ENCODE results near the gene RDX.

Gene RDX

DNA sequence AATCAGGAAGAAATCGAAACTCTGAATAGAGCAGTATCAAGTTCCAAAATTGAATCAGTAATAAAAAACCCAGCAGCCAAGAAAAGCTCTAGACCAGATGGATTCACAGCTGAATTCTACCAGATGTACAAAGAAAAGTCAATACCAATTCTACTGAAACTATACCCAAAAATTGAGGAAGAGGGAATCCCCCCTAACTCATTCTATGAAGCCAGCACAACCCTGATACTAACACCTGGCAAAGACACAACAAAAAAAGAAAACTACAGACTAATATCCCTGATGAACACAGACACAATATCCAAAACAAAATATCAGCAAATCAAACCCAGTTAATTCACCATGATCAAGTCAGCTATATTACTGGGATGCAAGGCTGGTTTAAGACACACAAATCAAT is 105.5 kb downstream of the RDX start:
- H3K4me3 ChIP-seq (ENCODE audit: low read depth, low read length), result no peak overlapping the region
- TF ChIP-seq, protein P1, sequence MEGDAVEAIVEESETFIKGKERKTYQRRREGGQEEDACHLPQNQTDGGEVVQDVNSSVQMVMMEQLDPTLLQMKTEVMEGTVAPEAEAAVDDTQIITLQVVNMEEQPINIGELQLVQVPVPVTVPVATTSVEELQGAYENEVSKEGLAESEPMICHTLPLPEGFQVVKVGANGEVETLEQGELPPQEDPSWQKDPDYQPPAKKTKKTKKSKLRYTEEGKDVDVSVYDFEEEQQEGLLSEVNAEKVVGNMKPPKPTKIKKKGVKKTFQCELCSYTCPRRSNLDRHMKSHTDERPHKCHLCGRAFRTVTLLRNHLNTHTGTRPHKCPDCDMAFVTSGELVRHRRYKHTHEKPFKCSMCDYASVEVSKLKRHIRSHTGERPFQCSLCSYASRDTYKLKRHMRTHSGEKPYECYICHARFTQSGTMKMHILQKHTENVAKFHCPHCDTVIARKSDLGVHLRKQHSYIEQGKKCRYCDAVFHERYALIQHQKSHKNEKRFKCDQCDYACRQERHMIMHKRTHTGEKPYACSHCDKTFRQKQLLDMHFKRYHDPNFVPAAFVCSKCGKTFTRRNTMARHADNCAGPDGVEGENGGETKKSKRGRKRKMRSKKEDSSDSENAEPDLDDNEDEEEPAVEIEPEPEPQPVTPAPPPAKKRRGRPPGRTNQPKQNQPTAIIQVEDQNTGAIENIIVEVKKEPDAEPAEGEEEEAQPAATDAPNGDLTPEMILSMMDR (IDR thresholded peaks at IDR 0.05; ENCODE audit: low read depth, low read length), result no peak

DNA sequence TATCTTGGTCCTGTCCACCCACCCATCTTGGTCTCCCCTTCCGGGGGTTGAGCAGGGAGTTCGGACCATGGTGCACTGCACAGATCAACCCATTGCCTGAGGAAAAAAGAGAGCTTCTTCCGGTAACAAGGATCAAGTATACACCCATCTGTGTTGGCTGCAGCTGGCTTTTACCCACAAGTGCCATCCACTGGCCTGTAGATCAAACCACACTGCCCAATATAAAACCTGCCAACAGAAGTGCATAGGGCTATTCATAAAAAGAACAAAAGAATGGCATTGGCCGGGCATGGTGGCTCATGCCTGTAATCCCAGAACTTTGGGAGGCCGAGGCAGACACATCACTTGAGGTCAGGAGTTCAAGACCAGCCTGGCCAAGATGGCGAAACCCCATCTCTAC is 108.7 kb downstream of the RDX start:
- H3K4me3 ChIP-seq (ENCODE audit: low read depth, low read length), result no peak overlapping the region
- TF ChIP-seq, protein P1 (IDR thresholded peaks at IDR 0.05; ENCODE audit: low read depth, low read length), result no peak

DNA sequence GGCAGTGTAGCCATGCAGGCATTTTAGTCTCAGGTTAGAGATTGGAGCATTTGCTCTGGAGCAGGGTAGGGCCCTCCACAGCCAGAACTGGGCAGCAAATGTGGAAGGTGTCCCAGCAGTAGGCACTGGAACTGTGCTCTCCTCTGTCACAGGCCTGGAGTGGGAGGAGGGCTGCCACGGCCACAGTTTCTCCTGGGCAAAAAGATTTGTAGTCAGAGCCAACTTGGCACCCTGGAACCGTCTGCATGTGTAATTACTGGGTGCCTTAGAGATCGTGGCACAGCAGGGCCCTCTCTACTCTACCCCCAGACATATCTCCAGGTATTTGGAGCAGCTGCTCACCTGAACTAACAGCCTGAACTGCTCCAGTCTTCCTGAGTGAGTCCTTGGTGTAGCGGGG is 109.5 kb downstream of the RDX start:
- no peak overlapping the region for H3K4me3 ChIP-seq (ENCODE audit: low read depth, low read length)
- TF ChIP-seq, protein P1 (IDR thresholded peaks at IDR 0.05; ENCODE audit: low read depth, low read length), result no peak

DNA sequence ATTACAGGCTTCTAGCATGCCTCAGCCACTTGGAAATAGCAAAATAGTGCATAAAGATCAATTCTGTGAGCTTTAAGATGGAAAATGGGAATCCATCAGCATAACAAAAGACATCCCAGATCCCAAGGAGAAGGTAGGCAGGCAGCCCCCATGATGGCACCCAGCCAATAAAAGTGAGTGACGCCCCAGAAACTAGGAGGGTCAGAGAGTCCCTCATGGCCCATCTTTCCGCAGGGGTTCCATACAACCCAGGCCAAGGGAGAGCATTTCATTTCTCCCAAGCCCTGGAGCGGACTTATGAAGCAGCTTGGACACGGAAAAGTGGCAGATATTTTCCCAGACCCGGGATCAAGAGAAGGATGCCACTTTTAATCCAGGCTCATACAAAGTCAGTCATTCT is 110.0 kb downstream of the RDX start:
- H3K4me3 ChIP-seq (ENCODE audit: low read depth, low read length), result no peak overlapping the region
- TF ChIP-seq, protein P1 (IDR thresholded peaks at IDR 0.05; ENCODE audit: low read depth, low read length), result no peak

DNA sequence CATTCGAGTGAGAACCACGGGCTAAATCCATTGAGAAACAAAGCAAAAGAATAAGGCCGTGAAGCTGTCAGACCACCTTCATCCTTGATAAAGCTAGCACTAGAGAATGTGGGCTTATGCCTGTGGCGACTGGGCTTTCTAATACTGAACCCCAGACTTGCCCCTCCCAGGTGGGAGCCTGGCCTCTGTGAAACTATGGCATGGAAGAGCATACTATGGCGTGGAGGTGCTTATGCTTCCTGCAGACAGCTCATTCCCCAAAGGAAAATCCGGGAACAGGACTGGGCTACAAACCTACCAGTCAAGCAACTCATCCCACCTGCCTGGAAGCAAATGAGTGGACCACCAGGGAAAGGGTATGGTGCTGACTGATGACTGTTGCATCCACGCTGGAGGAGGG is 110.8 kb downstream of the RDX start:
- no peak overlapping the region for H3K4me3 ChIP-seq (ENCODE audit: low read depth, low read length)
- TF ChIP-seq, protein P1 (IDR thresholded peaks at IDR 0.05; ENCODE audit: low read depth, low read length), result no peak

DNA sequence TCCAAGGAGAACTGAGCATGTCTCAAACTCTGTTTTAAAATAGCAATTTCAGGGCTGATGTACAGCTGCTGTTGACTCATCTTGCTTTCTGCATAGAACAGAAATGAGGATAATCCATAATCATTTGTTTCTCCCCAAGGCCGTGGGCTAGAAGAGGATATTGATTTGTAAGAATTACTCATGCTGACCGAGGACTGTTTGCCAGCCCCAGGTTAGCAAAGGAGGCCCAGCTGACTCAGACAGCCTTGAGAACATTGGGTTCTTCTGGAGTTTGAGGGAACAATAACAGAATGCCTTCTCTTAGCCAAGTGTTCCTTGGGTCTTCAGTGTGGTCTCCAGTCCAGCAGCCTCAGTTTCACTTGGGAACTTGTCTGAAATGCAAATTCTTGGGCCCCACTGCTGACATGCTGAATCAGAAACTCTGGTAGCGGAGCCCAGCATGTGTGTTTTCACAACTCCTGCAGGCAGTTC is 111.3 kb downstream of the RDX start:
- TF ChIP-seq, protein P1 (IDR thresholded peaks at IDR 0.05; ENCODE audit: low read depth, low read length), result no peak
- no peak overlapping the region for H3K4me3 ChIP-seq (ENCODE audit: low read depth, low read length)

DNA sequence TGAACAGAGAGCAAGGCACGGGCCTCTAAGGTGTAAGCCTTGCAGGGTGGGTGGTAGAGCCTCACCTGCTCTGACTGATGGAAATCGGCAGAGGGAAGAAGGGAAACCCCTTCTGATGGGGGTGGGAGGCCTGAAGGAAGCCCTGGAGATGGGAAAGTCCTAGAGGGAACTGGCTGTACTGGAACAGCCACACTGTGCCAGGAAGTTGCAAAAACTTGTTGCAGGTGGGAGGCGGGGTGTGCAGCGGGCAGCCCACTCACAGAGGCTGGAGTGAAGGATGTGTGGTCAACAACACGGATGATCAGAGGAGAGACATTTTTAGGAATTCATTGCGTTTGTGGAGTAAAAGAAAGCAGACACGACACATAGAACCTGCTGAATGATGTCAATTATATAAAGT is 112.0 kb downstream of the RDX start:
- TF ChIP-seq, protein P1 (IDR thresholded peaks at IDR 0.05; ENCODE audit: low read depth, low read length), result no peak

More for the DNA sequence above, 112.0 kb downstream of the RDX start:
- H3K4me3 ChIP-seq (ENCODE audit: low read depth, low read length), result no peak overlapping the region
